ENCODE data around the gene KIF12. TPM values are rescaled to one million over a fixed set of nuclear protein-coding genes. Genes with fewer than 3 reads are reported as not detected.

Gene KIF12
- total RNA-seq, 1 donor from 2014 or later: 0.34 TPM

DNA sequence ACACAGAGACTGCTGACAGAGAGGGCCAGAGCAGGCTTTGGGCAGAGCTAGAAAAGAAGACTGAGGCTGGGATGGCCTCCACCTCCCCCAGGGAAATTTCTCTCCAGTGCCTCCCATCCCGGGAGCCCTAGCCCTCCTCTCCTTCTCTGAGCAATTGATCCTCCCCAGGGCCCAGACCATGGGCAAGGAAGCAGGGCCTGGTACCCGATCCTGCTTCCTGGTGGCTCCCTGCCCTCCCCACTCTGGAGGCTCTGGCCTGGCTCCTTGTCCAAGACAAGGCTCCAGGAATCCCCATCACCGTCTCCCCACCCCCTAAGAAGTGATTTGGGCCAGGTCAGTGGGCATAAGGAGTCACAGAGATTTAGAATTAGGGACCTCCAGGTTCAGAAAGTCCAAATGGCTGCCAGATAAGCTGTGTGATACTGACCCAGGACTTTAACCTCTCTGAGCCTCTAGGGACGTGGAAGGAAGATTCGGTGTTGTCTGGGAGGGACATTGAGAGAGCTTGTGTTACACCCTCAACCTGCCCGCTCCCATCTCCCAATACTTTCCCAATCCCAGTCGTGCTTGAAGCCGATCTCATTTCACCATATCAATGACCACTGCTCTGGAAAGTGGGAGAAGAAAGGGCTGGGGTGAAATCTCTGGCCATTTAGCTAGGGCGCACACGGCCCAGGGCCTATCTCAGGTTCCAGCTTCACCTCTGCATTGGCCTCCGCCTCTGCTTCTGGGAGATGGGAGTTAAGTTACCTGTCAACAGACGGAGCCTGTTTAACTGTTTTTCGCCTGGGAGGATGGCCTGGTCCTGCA is 25.8 kb upstream of the KIF12 start:
- Histone ChIP-seq H3K79me2 (ENCODE audit: insufficient read depth, low read length) (no peaks in the 10 kb centered on the region), H3K4me2 (ENCODE audit: low read length) (no peak overlapping the region), H3K9me3 (ENCODE audit: insufficient read depth, low read depth, low read length) (peaks cover 9% of the 10 kb centered on the region), H3K9ac (ENCODE audit: low read length) (no peak overlapping the region), H2AFZ (ENCODE audit: low read depth, low read length) (no peak overlapping the region), H3K4me3 (ENCODE audit: insufficient read depth, low read depth, low read length) (no peak overlapping the region), H3K27me3 (ENCODE audit: insufficient read depth, low read length) (peaks cover 11% of the 10 kb centered on the region), H3K4me1 (ENCODE audit: insufficient read depth, low read length) (no peaks in the 10 kb centered on the region), H3K27ac (ENCODE audit: low read depth, low read length) (no peak overlapping the region), H3K36me3 (ENCODE audit: insufficient read depth, low read length) (no peaks in the 10 kb centered on the region), H4K20me1 (ENCODE audit: insufficient read depth, low read length) (no peaks in the 10 kb centered on the region)
- no peaks in the 10 kb centered on the region for H3K4me1 Mint-ChIP-seq (ENCODE audit: low read depth, unreplicated experiment)
- peaks cover 73% of the 10 kb centered on the region for H3K27me3 Mint-ChIP-seq (ENCODE audit: low read depth, unreplicated experiment)
- FAIRE-seq: no peak
- H3K4me3 Mint-ChIP-seq (ENCODE audit: unreplicated experiment): no peak overlapping the region
- H3K27ac Mint-ChIP-seq (ENCODE audit: unreplicated experiment): no peak overlapping the region
- peaks cover 10% of the 10 kb centered on the region for H3K9me3 Mint-ChIP-seq (ENCODE audit: unreplicated experiment)
- no peak for DNase-seq (ENCODE audit: low read depth)
- H3K36me3 Mint-ChIP-seq (ENCODE audit: low read depth, unreplicated experiment): no peaks in the 10 kb centered on the region
- TF ChIP-seq, protein P1, sequence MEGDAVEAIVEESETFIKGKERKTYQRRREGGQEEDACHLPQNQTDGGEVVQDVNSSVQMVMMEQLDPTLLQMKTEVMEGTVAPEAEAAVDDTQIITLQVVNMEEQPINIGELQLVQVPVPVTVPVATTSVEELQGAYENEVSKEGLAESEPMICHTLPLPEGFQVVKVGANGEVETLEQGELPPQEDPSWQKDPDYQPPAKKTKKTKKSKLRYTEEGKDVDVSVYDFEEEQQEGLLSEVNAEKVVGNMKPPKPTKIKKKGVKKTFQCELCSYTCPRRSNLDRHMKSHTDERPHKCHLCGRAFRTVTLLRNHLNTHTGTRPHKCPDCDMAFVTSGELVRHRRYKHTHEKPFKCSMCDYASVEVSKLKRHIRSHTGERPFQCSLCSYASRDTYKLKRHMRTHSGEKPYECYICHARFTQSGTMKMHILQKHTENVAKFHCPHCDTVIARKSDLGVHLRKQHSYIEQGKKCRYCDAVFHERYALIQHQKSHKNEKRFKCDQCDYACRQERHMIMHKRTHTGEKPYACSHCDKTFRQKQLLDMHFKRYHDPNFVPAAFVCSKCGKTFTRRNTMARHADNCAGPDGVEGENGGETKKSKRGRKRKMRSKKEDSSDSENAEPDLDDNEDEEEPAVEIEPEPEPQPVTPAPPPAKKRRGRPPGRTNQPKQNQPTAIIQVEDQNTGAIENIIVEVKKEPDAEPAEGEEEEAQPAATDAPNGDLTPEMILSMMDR (IDR thresholded peaks at IDR 0.05; ENCODE audit: insufficient read depth, low read depth, low read length): no peak
- no peak for TF ChIP-seq EZH2 (IDR thresholded peaks at IDR 0.05; ENCODE audit: insufficient read depth, low read length)

DNA sequence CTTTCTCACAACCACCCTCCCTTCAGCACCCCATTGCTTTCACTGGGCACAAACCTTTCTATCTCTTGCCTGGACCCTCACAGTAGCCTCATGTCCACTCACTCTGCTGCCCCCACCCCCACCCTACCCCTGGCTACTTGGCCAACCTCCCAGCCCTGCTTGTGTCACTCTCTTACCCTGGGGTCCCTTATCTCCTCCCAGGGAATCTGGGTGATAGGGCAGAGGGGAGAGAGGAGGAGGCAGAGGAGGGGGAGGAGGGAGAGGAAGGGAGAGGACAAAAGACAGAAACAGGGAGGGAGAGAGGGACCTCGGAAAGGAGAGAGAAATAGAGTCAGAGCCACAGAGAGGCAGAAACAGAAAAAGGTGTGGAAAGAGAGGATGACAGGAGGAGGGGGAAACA is 25.0 kb upstream of the KIF12 start:
- Histone ChIP-seq H3K36me3 (ENCODE audit: insufficient read depth, low read length) (no peaks in the 10 kb centered on the region), H3K4me1 (ENCODE audit: insufficient read depth, low read length) (no peaks in the 10 kb centered on the region), H3K9ac (ENCODE audit: low read length) (no peak overlapping the region), H3K79me2 (ENCODE audit: insufficient read depth, low read length) (no peaks in the 10 kb centered on the region), H3K27ac (ENCODE audit: low read depth, low read length) (no peak overlapping the region), H4K20me1 (ENCODE audit: insufficient read depth, low read length) (no peaks in the 10 kb centered on the region), H3K27me3 (ENCODE audit: insufficient read depth, low read length) (peaks cover 10% of the 10 kb centered on the region), H3K4me3 (ENCODE audit: insufficient read depth, low read depth, low read length) (no peak overlapping the region), H3K9me3 (ENCODE audit: insufficient read depth, low read depth, low read length) (peaks cover 9% of the 10 kb centered on the region), H2AFZ (ENCODE audit: low read depth, low read length) (no peak overlapping the region), H3K4me2 (ENCODE audit: low read length) (no peak overlapping the region)
- TF ChIP-seq, protein P1 (IDR thresholded peaks at IDR 0.05; ENCODE audit: insufficient read depth, low read depth, low read length): no peak
- no peak for TF ChIP-seq EZH2 (IDR thresholded peaks at IDR 0.05; ENCODE audit: insufficient read depth, low read length)
- H3K36me3 Mint-ChIP-seq (ENCODE audit: low read depth, unreplicated experiment): no peaks in the 10 kb centered on the region
- DNase-seq (ENCODE audit: low read depth) (no peak), FAIRE-seq (no peak)
- no peak overlapping the region for H3K27ac Mint-ChIP-seq (ENCODE audit: unreplicated experiment)
- no peaks in the 10 kb centered on the region for H3K4me1 Mint-ChIP-seq (ENCODE audit: low read depth, unreplicated experiment)
- H3K9me3 Mint-ChIP-seq (ENCODE audit: unreplicated experiment): peaks cover 10% of the 10 kb centered on the region
- no peak overlapping the region for H3K4me3 Mint-ChIP-seq (ENCODE audit: unreplicated experiment)
- peaks cover 71% of the 10 kb centered on the region for H3K27me3 Mint-ChIP-seq (ENCODE audit: low read depth, unreplicated experiment)

Measured in astrocyte (in vitro differentiated cells and primary cell).